HG03558 (cell line): ENCODE measurements around the gene CIRBP.
"Not testable (repeated sequence)": the region's sequence is repeated elsewhere in the genome, so short reads cannot be mapped to it uniquely, and the experiment has no call there.

ENCODE experiments used
- ATAC-seq: cut with Tn5 transposase; IDR thresholded peaks from one replicate; pipeline ENCODE4 v1.9.1; 2021; ENCODE audit warnings: moderate number of reproducible peaks; ENCODE audit not compliant: unreplicated experiment; ENCODE audit errors: extremely low read depth

CIRBP gene

GRCh38 chr19:1302533-1303239 lies 33.6 kb downstream of the CIRBP start:
- no peak for ATAC-seq

GRCh38 chr19:1304197-1304924 lies 35.2 kb downstream of the CIRBP start:
- no peak for ATAC-seq

DNA sequence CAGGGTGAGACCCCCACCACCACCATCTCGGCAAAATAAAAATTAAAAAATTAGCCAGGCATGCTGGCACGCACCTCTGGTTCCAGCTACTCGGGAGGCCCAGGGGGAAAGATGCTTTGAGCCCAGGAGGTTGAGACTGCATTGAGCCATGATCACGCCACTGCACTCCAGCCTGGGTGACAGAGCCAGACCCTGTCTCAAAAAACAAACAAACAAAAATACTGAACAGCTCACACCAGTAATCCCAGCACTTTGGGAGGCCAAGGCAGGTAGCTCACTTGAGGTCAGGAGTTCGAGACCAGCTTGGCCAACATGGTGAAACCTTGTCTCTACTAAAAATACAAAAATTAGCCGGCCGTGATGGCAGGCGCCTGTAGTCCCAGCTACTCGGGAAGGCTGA lies 36.2 kb downstream of the CIRBP start:
- ATAC-seq = not testable (repeated sequence)

- no peak for ATAC-seq
These were observed 38.2 kb downstream of the CIRBP start for GRCh38 chr19:1307320-1307719.

DNA sequence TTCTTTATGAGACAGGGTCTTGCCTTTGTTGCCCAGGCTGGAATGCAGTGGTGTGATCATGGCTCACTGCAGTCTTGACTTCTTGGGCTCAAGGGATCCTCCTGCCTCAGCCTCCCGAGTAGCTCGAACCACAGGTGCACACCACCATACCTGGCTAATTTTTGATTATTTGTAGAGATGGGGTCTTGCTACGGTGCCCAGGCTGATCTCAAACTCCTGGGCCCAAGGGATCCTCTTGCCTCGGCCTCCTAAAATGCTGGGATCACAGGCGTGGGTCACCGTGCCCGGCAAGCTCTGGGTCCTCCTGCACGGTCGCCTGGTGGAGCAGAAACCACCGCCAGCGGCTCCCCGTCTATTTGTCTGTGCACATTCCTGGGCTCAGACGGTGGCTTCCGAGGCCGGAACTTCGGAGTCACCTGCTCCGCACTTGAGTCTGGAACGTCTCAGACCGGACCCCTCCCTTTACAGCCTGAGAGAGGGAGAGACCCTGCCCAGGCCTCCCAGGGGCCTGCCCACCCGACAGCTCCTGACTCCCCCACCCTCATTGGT lies 38.7 kb downstream of the CIRBP start:
- no peak for ATAC-seq

DNA sequence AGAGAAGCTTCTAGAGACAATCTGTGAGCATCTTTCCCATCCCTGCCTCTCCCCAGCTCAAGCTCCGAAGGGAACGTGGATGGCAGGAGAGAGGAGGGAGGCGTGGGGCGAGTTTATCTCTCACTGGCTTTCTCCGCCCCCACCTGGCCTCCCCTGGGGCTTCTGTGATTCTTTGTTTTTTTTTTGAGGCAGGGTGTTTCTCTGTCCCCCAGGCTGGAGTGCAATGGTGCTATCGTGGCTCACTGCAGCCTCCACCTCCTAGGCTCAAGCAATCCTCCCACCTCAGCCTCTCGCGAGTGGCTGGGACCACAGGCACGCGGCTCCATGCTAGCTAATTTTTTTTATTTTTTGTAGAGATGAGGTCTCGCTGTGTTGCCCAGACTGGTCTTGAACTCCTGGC lies 39.6 kb downstream of the CIRBP start:
- no peak for ATAC-seq

GRCh38 chr19:1309977-1310852 lies 41.1 kb downstream of the CIRBP start:
- ATAC-seq = no peak

GRCh38 chr19:1310853-1311180 lies 41.7 kb downstream of the CIRBP start:
- no peak for ATAC-seq

GRCh38 chr19:1311543-1312091 lies 42.5 kb downstream of the CIRBP start:
- no peak for ATAC-seq

- no peak for ATAC-seq
These were observed 43.9 kb downstream of the CIRBP start for GRCh38 chr19:1312767-1313694.

GRCh38 chr19:1313695-1314613 lies 44.8 kb downstream of the CIRBP start:
- ATAC-seq = no peak

GRCh38 chr19:1315470-1316166 lies 46.5 kb downstream of the CIRBP start:
- ATAC-seq = no peak

DNA sequence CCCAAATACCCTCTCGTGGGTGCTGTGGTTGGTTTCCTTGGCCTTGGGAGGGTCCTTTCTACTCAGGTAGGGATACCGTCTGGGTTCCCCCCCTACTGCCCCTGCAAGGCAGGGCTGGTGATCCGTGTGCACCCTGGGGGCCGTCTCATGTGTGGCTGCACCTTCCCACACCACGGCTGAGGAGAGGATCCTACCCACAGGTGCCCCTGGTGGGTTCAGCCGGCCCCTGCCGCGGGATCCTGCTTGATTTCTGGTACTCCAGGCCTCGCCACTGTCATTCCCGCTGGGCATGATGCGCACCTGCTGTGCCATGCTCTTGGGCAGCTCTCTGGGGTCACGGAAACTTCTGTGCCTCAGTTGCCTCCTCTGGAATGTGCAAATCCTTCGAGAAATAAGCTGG lies 47.3 kb downstream of the CIRBP start:
- ATAC-seq = no peak

DNA sequence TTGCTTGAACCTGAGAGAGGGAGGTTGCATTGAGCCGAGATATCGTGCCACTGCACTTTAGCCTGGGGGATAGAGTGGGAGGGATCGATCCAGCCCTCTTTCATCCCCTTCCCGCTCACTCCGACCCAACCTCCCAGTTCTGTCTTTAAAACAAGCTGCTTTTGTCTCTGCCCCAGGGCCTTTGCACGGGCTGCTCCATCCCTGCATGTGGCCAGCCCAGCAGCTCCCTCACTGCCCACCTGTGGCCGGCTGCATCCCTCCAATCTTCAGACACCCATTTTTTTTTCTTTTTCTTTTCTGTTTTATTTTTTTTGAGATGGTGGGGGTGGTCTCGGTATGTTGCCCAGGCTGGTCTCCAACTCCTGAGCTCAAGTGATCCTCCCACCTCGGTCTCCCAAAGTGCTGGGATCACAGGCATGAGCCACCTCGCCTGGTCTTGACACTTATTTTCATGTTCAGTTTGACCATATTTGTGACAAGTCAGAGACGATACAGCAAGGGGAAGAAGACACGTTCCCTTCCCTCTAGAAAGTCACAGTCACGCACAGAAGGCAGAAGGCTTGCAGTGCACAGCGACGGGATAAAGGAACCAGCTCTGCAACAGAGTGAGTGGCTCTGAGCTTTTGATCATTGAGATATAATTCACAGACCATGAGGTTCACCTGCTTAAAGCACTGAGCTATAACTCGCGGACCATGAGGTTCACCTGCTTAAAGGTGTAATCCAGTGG lies 48.3 kb downstream of the CIRBP start:
- no peak for ATAC-seq

- ATAC-seq = no peak
These were observed 49.7 kb downstream of the CIRBP start for GRCh38 chr19:1318678-1319471.

- ATAC-seq = not testable (repeated sequence)
These were observed 51.1 kb downstream of the CIRBP start for GRCh38 chr19:1320282-1320650.
